Limb (tissue), 2 donors: ENCODE data around the gene CCKAR.

Experiments used
- DNase-seq, 2 donors: peaks; one replicate each; pipeline ENCODE4 v3.0.0-alpha.2; 2016; ENCODE audit errors: extremely low spot score in 2 of 2

The CCKAR gene

DNA sequence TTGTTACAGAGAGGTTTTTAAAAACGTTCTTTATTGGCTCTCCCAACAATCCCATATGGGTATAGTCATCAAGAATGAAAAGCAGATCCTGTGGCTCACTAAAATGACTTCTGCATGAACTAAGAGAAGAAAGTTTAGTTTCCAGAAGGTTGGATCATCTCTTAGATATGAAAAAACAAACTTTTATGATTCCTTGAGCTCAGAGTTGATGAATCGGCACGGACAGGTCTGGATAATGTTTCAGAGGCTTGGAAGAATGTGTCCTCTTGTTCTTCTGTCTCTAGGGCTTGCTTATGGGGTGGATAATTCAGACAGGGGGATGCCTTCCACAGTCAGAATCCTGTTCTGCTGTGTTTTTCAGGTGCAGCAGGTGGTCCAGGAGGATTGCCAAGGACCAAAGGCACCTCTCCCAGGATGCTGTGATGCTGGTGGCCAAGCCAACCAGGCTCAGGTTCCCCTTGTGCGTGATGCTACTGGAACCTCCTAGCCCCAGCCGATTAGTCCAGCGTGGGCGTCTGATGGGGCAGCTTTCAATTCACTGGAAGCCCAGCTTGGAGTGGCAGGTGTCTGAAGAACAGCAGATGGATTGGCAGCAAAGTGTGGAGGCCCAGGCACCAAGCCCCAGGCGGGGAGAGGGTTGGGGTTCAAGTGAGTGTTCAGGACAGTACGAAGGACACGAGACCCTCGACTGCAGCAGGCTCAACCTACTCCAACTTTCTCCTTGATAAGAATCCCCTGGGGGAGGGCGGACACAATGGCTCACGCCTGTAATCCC lies 30.3 kb downstream of the CCKAR start:
- no peak for DNase-seq

DNA sequence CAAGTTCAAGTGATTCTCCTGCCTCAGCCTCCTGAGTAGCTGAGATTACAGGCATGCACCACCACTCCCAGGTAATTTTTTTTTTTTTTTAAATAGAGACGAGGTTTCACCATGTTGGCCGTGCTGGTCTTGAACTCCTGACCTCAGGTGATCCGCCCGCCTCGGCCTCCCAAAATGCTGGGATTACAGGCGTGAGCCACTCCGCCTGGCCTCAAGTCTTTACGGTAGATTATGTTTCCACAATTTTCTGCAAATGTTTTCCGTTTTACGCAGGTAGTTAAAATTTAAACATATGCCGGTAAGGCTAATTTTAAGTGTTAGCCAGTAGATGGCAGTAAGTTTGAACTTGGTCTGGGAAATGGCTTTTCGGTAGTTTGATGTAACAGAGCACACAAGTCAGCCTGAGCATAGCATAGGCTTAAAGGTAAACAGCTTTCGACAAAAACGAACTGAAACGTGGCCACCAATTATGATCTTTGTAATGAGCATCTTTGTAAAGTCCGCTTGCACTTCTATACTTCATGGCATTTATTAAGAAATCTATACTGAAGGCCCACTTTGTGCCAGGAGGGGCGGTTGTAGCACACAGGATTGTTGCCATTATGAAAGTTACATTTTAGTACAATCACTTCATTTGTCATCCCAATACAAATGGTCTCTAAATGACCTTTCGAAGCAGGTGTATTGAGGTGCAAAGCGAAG lies 31.1 kb downstream of the CCKAR start:
- DNase-seq: peak in 1 of 2 donors; percentile 74

DNA sequence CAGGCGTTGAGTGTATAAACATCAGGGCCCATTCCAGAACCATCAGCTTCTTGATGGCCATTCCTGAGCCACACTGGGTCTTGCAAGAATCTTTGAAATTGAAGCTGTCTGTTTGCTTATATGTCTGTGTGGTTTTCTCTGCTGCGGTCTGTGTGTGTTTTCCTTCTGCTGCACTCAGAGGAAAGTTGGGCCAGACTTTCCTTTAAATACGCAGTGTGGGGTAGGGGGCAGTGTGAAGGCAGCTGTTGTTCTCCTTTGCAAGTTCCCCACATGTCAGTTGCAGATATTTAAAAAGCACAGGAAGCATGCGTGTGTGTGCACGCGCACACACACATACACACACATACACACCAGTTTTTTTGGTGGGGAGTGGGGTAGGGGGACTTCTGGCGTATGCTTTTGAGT lies 32.1 kb downstream of the CCKAR start:
- peak; percentile 53 to 67 for DNase-seq

DNA sequence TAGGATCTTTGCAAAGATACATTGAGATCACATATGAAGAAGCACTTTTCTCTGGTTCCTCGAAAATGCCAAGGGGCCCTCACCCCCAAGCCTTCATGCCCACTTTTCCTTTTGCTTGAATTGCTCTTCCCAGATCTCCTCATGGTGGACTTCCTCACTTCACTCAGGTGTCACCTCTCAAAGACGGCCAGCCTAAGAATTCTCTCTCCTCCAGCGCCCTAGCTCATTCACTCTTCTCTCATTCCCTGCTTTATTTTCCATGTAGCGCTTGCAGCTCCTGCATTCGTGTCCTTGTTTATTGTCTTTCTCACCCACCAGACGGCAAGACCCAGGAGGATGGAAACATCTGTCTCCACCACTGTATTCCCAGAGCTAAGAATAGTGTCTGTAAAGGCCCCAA lies 32.9 kb downstream of the CCKAR start:
- no peak for DNase-seq

DNA sequence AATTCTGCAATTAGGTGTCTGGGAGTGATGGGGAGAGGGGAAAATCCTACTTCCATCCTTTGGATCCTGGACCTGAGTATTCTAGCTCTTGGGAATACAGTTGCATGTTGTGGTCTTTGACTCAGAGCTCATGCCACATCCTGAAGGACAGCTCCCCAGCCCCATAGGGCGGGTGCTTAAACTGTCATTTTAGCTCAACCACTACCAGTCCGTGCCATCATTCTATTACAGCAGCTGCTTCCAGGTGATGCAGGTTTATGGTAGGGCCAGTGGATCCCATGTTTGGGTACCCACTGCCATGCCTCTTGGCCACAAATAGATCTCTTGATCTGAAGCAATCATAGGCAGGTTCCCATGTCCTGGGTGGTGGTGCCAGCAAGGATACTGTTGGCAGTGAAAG lies 34.7 kb downstream of the CCKAR start:
- DNase-seq: no peak

DNA sequence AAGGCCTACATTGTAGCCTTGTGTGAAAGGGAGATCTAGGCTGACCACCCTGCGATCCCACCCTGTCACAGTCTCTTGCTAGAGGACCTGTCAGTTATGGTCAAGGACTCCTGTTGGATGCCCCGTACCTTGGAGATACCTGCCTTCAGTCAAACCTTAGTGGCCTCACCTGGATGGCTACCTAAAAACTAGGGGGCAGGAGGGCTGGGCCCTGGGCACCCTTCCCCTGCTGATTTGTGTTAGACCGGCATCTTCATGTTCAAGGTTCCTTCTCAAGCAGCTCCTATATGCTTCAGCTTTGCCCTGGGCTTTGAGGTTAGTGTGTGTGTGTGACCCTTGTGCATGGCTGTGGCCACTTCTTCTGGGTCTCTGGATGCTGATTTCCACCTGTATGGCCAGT lies 35.3 kb downstream of the CCKAR start:
- DNase-seq: no peak

DNA sequence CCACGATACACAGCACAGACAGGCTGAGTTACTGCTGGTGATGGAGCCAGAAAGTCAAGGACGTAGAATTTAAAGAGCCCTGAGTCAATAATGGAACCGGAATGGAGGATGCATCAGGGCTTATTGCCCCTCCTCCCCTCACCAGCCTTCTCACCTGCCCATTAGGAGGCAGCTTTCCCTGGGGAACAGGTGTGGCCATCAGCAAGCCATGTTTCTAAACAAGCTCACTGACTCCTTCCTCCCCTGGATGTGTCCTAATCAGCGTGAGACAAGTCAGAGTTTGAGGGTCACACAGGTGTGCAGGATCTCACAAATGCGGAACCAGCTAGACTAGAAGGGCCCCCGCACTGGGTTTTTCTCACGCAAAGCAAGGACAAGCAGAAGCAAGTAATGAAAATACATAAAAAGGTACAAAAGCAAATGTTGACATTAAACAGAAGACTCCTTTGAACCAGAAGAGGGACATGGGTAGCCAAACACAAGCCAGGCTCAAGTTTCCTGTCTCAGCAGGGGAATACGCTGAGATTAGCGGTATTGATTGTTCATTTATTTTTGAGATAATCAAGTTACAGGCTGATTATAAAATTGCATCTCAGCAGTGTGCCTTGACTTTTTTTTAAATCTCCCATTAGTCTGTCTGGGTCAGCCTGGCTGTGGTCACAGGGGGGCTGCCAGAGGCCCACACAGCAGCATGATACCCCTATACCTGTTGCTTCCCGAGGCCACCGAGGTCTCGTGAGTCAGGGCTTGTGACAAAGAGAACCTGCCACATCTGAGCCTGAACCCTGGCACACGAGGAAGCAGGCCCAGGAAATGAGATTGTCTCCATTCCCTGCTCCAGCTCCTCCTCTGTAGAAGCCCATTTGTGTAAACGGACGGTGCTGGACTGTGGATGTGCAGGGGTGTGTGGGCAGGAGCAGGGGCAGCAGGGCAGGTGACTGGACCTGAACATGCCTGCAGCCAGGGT lies 37.4 kb downstream of the CCKAR start:
- no peak for DNase-seq

DNA sequence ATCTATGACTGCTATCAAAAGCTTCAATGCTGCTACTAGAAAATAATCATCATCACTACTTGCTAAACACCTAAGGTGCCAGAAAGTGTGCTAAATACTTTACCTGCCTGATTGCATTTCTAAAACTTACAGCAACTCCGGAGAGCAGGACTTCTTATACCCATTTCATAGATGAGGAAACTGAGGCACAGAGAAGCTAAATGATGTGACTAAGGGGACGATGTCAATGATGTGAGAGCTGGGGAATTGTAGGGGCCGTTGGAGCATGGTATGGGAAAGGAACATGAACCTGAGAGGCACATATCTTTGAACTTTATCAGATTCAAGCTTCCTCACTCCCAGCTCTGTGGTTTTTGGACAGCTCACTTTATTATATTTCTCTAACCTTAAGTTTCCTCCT lies 38.7 kb downstream of the CCKAR start:
- no peak for DNase-seq

DNA sequence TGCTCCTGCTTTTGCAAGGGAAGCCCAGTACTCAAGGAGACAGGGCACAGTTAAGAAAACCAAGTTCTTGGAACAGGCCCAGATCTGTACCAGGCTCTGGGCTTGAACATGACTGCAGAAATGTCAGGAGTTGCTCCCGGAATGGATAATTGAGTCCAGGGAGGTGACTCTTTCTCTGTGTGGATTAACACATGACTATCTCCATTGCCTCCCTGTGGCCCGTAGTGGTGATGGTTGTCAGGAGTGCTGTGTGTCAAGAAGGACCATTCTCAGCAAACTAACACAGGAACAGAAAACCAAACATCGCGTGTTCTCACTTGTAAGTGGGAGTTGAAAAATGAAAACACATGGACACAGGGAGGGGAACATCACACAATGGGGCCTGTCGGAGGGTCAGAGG lies 39.9 kb downstream of the CCKAR start:
- DNase-seq: no peak

DNA sequence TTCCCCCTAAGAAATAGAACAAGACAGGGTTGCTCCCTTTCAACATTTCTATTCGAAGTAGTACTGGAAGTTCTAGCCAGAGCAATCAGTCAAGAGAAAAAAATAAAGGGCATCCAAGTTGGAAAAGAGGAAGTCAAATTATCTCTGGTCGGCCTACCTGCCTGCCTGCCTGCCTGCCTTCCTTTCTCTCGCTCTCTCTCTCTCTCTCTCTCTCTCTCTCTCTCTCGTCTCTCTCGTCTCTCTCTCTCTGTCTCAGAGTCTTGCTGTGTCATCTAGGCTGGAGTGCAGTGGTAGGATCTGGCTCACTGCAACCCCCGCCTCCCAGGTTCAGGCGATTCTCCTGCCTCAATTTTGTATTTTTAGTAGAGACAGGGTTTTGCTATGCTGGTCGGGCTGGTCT lies 42.9 kb downstream of the CCKAR start:
- DNase-seq: no peak

DNA sequence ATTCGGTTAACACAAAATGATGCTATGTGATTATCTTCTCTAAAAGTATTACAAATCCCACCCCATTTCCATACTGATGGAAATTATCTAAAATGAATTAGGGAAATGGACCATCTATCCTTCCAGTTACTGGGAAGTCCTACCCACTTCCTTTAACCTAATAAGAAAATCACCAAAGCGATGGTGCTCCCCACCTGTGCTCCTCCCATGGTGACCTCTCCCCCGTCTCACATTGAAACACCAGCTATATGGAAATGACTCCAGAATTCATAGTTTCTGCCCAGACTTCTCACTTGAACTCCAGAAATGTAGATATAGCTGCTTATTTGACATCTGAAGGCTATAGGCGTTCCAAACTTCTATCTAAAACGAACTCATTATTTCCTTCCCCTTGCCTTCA lies 48.5 kb downstream of the CCKAR start:
- no peak for DNase-seq

DNA sequence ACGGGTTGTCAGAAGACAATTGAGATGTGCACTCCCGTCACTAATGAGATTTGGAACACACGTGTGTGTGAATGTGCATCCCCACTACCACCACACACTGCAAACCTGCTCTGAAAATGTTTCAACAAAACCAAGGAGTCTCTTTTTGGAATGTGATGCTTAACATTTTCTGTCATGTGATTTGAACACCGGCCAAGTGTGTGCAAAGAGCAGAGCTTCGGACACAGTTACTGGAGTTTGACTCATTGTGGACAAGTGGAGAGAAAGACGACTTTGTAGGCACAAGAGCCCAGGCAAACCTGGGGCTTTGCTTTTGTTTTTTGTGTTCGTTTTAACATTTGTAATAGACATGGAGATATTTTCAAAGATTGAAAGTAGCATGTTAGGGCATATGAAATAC lies 49.2 kb downstream of the CCKAR start:
- DNase-seq: no peak

DNA sequence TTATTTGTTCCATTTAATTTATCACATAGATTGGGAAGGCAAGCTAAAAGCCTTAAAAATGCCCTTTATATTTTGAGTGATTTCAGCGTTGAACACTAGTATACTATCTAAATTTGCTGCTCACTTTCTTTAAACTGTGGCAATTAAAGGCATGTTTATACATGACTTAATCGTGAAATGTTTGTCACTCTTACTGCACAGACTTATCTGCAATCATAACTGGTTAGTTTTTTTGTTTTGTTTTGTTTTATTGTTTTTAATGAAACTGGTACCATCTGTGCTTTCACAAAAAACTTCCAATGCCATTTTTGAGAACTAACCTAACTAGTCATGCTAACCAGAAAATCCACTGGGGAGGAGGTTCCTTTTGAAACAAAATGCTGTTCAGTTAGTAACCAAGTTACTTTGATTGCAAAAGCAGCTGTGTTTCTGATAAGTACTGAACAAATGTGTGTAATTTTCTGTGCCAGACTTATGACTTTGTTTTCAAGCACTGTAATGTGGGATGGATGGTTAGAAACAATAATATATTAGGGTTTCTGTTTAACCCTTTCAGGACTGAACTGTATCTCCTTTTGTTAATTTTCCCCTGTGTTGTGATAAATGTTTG lies 56.1 kb downstream of the CCKAR start:
- no peak for DNase-seq

DNA sequence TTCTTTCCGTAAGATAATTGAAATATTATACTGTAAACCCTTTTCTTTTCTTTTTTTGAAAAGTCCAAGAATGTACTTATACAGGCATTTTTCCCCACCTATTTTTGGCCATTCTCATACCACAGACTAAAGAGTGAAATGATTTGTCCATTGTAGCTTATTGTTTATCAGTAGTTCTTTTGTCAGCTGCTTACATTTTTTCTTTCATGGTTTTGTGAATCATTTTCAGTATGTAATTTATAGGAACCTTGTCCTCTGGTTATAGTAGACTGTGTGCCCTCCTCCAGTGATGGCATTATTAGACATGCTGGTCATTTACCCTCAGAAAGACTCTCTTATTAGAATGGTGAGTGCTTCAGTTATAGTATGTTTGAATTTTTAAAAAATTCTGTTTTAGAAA lies 56.7 kb downstream of the CCKAR start:
- DNase-seq: no peak

DNA sequence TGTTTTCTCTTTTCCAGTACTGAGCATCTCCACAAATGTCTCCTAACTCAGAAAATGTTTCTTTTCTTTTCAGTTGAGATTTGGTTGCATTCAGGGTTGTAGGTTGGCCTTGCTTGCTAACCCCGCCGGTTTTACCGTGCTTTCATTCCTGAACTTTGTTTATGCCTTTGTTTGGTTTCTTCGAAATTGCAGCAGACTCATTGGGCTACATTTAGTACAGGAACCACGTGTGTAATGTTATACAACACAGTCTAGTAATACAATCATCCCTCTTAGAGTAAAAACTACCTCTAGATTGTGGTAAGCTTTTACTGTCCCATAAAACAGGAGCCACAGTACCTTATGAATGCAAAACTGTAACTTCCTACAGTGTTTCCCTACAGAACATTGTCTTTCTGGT lies 57.9 kb downstream of the CCKAR start:
- DNase-seq: no peak

DNA sequence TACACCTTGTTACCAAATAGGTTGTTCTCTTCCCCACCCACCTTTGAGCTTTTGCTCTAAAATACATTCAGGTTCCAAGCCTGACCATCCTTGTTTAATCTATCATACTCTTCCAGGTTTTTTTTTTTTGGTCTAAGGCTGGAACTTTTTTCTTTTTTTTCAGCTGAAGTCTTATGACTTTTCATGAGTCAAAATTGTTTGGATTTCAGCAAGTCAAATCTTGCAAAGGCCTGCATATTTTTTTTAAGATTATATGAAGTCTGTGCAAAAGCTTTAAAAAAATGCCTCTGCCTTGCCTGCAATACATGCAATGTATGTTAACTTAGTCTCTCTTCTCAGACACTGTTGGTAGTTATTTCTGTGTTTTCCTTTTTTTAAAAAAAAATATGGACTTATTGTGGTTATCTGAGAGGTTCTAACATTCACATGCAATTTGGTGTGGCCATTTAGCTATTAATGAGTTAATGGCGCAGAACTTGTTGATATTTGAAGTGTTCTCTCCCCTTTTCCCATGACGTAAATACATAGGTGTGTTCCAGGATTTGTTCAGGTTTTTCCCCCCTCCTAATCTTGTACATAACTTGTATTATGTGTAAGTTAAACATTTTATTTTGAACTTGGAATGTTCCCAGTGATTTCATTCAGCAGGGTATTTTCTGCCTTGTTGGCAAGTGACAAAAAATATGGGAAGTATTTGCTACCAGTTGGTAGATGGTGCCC lies 58.7 kb downstream of the CCKAR start:
- DNase-seq: no peak
